Dendritic cell treated with granulocyte-macrophage colony-stimulating factor and Interleukin-4, amounts not matched to agents 40 ng/mL and 50 ng/mL, for 4 days (primary cell): ENCODE data around the gene XG.
"Not testable (repeated sequence)": the region's sequence is repeated elsewhere in the genome, so short reads cannot be mapped to it uniquely, and the experiment has no call there.

Experiments used
- H3K27ac Mint-ChIP-seq: one replicate; pipeline ENCODE4 v1.8.0; 2022; ENCODE audit warnings: mild to moderate bottlenecking, mixed read lengths
- H3K27me3 Mint-ChIP-seq: one replicate; pipeline ENCODE4 v1.8.0; 2022; ENCODE audit warnings: mild to moderate bottlenecking, mixed read lengths
- H3K36me3 Mint-ChIP-seq: one replicate; pipeline ENCODE4 v1.8.0; 2022; ENCODE audit warnings: low read depth, mixed read lengths
- H3K4me1 Mint-ChIP-seq: one replicate; pipeline ENCODE4 v1.8.0; 2022; ENCODE audit warnings: low read depth, mixed read lengths
- H3K4me3 Mint-ChIP-seq: one replicate; pipeline ENCODE4 v1.8.0; 2022; ENCODE audit warnings: mild to moderate bottlenecking, moderate library complexity, mixed read lengths
- H3K9me3 Mint-ChIP-seq: one replicate; pipeline ENCODE4 v1.8.0; 2022; ENCODE audit warnings: mixed read lengths
- intact Hi-C: fragments of 100-400 bp; cut with micrococcal nuclease; formaldehyde crosslinking; loops from one replicate; pipeline ENCODE4 v1.15.0; 2022

The XG gene

GRCh38 chrX:2801223-2801622, 49.4 kb downstream of the XG start:
- Mint-ChIP-seq H3K9me3 (no peaks in the 10 kb centered on the region), H3K4me1 (no peaks in the 10 kb centered on the region), H3K27me3 (peaks cover 1% of the 10 kb centered on the region), H3K27ac (no peak overlapping the region), H3K4me3 (no peak overlapping the region), H3K36me3 (no peaks in the 10 kb centered on the region)
- intact Hi-C loops: no loop called here

- H3K4me1 Mint-ChIP-seq, H3K27me3 Mint-ChIP-seq, H3K36me3 Mint-ChIP-seq, H3K9me3 Mint-ChIP-seq, H3K4me3 Mint-ChIP-seq, intact Hi-C loops, H3K27ac Mint-ChIP-seq: not testable (repeated sequence)
These were observed 50.7 kb downstream of the XG start for GRCh38 chrX:2802376-2803090.

DNA sequence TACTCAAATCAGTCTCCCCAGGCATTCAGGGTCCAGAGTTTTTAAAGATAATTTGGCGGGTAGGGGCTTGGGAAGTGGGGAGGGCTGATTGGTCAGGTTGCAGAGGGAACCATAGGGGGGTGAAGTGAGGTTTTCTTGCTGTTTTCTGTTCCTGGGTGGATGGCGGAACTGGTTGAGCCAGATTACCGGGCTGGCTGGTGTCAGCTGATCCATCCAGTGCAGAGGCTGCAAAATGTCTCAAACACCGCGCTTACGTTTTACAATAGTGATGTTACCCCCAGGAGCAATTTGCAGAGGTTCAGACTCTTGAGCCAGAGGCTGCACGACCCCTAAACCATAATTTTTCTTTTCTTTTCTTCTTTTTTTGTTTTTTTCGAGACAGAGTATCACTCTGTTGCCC, 51.6 kb downstream of the XG start:
- H3K9me3 Mint-ChIP-seq, H3K27ac Mint-ChIP-seq, intact Hi-C loops, H3K27me3 Mint-ChIP-seq, H3K36me3 Mint-ChIP-seq, H3K4me3 Mint-ChIP-seq, H3K4me1 Mint-ChIP-seq: not testable (repeated sequence)

- H3K4me1 Mint-ChIP-seq, intact Hi-C loops: not testable (repeated sequence)
These were observed 52.4 kb downstream of the XG start for GRCh38 chrX:2804106-2804843.

DNA sequence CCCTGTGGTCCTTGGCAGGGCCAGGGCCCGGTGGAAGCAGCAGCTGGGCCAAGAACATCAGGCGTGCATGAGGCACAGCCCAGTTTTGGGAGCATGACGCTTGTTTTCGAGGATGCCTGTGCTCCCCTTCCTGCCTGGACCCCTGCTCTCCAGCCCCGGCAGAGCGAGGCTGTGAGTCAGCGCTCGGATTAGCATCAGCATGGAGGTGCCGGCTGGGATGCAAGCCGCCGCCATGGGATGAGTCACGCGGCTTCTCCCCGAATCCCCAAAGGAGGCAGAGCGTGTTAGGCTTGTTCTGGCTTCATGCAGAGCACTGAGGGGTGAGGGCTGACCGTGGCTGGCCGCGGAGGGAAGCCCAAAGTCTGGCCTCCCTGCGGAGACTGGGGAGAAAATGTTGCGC, 53.0 kb downstream of the XG start:
- H3K9me3 Mint-ChIP-seq, H3K27me3 Mint-ChIP-seq, intact Hi-C loops, H3K4me3 Mint-ChIP-seq, H3K36me3 Mint-ChIP-seq, H3K27ac Mint-ChIP-seq, H3K4me1 Mint-ChIP-seq: not testable (repeated sequence)

More at GRCh38 chrX:2804106-2804843, 52.4 kb downstream of the XG start:
- not testable (repeated sequence) for H3K27ac Mint-ChIP-seq, H3K4me3 Mint-ChIP-seq, H3K36me3 Mint-ChIP-seq, H3K9me3 Mint-ChIP-seq, H3K27me3 Mint-ChIP-seq

GRCh38 chrX:2811271-2811670, 59.4 kb downstream of the XG start:
- intact Hi-C loops: no loop called here
- Mint-ChIP-seq H3K4me3 (no peak overlapping the region), H3K9me3 (no peaks in the 10 kb centered on the region)

GRCh38 chrX:2812161-2812907, 60.5 kb downstream of the XG start:
- intact Hi-C loops: loop anchor here (2.0 kb wide), 1 partner anchor 168 kb away; no protein-coding TSS in a partner anchor
- not testable (repeated sequence) for H3K27ac Mint-ChIP-seq, H3K27me3 Mint-ChIP-seq, H3K9me3 Mint-ChIP-seq, H3K4me1 Mint-ChIP-seq, H3K36me3 Mint-ChIP-seq
- H3K4me3 Mint-ChIP-seq: peak overlapping the region; percentile 26

More at GRCh38 chrX:2811271-2811670, 59.4 kb downstream of the XG start:
- Mint-ChIP-seq H3K27me3 (no peaks in the 10 kb centered on the region), H3K27ac (no peak overlapping the region), H3K4me1 (no peaks in the 10 kb centered on the region), H3K36me3 (no peaks in the 10 kb centered on the region)

DNA sequence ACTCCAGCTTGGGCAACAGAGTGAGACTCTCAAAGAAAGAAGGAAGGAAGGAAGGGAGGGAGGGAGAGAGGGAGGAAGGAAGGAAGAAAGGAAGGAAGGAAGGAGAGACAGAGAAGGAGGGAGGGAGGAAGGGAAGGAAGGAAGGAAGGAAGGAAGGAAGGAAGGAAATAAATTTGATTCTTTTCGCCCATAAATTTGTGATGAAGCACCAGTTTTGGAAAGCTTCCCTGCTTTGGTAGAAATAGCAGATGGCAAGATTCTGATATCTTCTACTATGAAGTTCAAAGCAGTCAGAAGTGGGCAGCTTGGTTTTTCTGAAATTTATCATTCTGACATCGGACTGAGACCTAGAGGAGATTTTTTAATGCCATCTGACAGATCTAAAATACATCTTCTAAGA, 65.2 kb downstream of the XG start:
- Mint-ChIP-seq H3K4me1 (no peaks in the 10 kb centered on the region), H3K27ac (no peak overlapping the region), H3K27me3 (no peaks in the 10 kb centered on the region), H3K36me3 (no peaks in the 10 kb centered on the region), H3K9me3 (no peaks in the 10 kb centered on the region), H3K4me3 (no peak overlapping the region)
- intact Hi-C loops: no loop called here

DNA sequence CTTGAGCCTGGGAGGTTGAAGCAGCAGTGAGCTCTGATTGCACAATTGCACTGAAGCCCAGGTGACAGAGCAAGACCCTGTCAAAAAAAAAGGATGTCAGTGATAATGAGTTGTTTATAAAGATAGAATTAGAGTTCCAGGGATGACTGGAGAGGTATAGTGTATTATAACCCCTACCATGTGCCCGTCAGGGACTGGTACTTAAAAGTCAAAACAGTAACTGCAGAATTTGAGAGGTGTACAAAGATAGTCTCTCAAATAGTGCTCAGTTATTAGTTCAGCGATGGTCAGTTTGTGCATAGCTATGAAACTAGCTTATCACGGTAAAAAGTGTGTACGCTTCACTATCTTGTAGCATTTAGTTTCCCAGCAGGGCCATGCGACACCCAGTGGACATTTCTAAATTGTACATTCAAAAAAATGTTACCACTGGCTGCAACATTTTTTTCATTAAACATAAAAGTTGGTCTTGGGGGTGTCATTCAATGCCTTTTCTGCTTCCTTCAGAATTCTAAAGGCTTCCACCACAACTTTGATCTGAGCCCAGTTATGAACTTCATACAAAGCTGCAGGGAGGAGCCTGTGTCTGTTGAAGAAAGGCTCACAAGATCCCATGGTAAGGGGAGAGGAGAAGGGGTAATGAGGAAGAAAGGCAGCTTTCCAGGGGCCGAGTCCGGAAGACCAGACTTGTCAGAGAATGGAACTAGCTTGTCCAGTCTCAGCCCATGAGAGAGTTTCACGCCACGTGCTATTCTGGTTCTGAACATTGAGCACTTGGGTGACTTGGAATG, 67.7 kb downstream of the XG start:
- no peaks in the 10 kb centered on the region for H3K4me1 Mint-ChIP-seq
- H3K27me3 Mint-ChIP-seq: no peaks in the 10 kb centered on the region
- H3K36me3 Mint-ChIP-seq: no peaks in the 10 kb centered on the region
- no peak overlapping the region for H3K27ac Mint-ChIP-seq
- H3K9me3 Mint-ChIP-seq: no peaks in the 10 kb centered on the region
- no peak overlapping the region for H3K4me3 Mint-ChIP-seq
- intact Hi-C loops: no loop called here

GRCh38 chrX:2820136-2820771, 68.4 kb downstream of the XG start:
- H3K4me1 Mint-ChIP-seq: no peaks in the 10 kb centered on the region
- no peaks in the 10 kb centered on the region for H3K27me3 Mint-ChIP-seq
- intact Hi-C loops: no loop called here
- H3K9me3 Mint-ChIP-seq: no peaks in the 10 kb centered on the region
- no peak overlapping the region for H3K4me3 Mint-ChIP-seq
- no peak overlapping the region for H3K27ac Mint-ChIP-seq
- no peaks in the 10 kb centered on the region for H3K36me3 Mint-ChIP-seq

DNA sequence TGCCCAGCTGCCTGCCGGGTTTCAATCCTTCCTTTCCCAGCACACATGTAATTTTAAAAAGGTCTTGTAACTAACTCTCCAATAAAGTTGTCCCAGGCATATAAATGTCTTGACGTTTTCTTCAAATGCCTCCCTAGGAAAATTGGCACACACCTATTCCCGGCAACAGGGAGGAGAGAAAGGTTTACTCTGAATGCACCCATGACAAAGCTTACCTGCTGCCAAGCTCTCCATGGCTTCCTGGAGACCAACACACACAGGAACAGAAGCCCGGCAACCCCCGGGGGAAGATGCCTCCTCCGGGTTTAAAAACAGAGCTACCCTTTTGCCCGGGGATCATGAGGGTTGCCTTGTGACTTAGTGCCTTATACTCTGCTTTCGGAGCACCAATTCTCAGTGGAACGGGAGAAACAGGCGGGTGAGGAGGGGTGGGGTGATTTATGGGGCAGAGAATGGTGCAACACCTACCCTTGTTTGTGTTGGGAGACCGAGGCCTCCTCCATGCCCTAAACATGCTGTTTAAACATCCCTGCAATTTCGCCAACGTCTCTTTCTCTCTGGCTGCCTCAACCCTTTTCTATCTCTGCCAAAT, 72.1 kb downstream of the XG start:
- no peak overlapping the region for H3K4me3 Mint-ChIP-seq
- H3K9me3 Mint-ChIP-seq: no peaks in the 10 kb centered on the region
- H3K27ac Mint-ChIP-seq: no peak overlapping the region
- H3K4me1 Mint-ChIP-seq: no peaks in the 10 kb centered on the region
- intact Hi-C loops: no loop called here
- H3K27me3 Mint-ChIP-seq: no peaks in the 10 kb centered on the region
- H3K36me3 Mint-ChIP-seq: no peaks in the 10 kb centered on the region

DNA sequence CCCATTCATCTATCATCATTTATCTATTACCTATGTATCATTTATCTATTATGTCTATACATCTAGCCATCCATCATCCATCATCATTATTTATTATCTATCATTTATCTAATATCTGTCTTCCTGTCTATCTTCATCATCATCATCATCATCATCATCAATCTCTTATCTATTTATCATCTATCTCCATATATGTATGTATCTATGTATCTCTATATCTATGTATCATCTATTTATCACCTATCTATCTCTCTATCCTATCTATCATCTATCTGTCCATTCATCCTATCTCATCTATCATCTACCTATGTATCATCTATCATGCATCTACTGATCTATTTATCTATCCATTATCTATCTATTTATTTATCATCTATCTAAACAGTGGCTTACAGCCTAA, 73.0 kb downstream of the XG start:
- intact Hi-C loops: no loop called here
- H3K27me3 Mint-ChIP-seq: peaks cover 8% of the 10 kb centered on the region
- H3K36me3 Mint-ChIP-seq: no peaks in the 10 kb centered on the region
- no peak overlapping the region for H3K27ac Mint-ChIP-seq
- no peaks in the 10 kb centered on the region for H3K4me1 Mint-ChIP-seq
- no peaks in the 10 kb centered on the region for H3K9me3 Mint-ChIP-seq
- H3K4me3 Mint-ChIP-seq: no peak overlapping the region

GRCh38 chrX:2828344-2828958, 76.6 kb downstream of the XG start, which contains the start of gene GYG2:
GYG2 (plus strand) TSS chrX:2828930; CDS start chrX:2830189, 1,259 bp downstream.
- H3K4me3 Mint-ChIP-seq: no peak within 1 kb of the TSS
- no peak within 1 kb of the TSS for H3K27ac Mint-ChIP-seq
- no peaks in the 10 kb centered on the region for H3K4me1 Mint-ChIP-seq
- H3K9me3 Mint-ChIP-seq: no peaks in the 10 kb centered on the region
- intact Hi-C loops: no loop called here
- H3K36me3 Mint-ChIP-seq: no peaks in the 10 kb centered on the region
- H3K27me3 Mint-ChIP-seq: peaks cover 18% of the 10 kb centered on the region
